HEK293 (cell line): ENCODE data around the gene PRKAG3.

Source experiments
- CTCF ChIP-seq: fragments of 450-650 bp; formaldehyde crosslinking; IDR thresholded peaks from 2 replicates; pipeline ENCODE4 v1.5.1; 2016; ENCODE audit warnings: missing biosample characterization, missing genetic modification characterization
- TCF7L2 ChIP-seq: IDR thresholded peaks from 2 replicates; pipeline ENCODE4 v1.6.1; 2011; ENCODE audit warnings: low read depth, mild to moderate bottlenecking, inconsistent platforms, low read length, moderate library complexity, borderline replicate concordance
- ZFP3 ChIP-seq: fragments of 450-650 bp; formaldehyde crosslinking; IDR thresholded peaks from 2 replicates; pipeline ENCODE4 v1.5.1; 2016; ENCODE audit warnings: low read depth, missing biosample characterization, missing genetic modification characterization
- ZNF274 ChIP-seq, 2 experiments: fragments of 200-500 bp in 1 of 2; fragments of 450-650 bp in 1 of 2; sonication (Bioruptor generic) in 1 of 2; formaldehyde crosslinking in 1 of 2; IDR thresholded peaks; 2 replicates each; pipeline versions ENCODE4 v1.5.1 to v1.6.1; 2014 to 2016; ENCODE audit warnings: borderline replicate concordance in 1 of 2, inconsistent platforms in 1 of 2, low read length in 1 of 2, missing biosample characterization in 1 of 2, missing genetic modification characterization in 1 of 2
- ZNF677 ChIP-seq: fragments of 450-650 bp; IDR thresholded peaks from 2 replicates; pipeline ENCODE4 v1.5.0; 2018; ENCODE audit warnings: missing biosample characterization, mild to moderate bottlenecking, missing genetic modification characterization, moderate library complexity
- ZNF768 ChIP-seq: fragments of 450-650 bp; formaldehyde crosslinking; IDR thresholded peaks from 2 replicates; pipeline ENCODE4 v1.5.1; 2018; ENCODE audit warnings: missing biosample characterization, mild to moderate bottlenecking, missing genetic modification characterization

- no peak for TF ChIP-seq ZNF677 (tag by site-specific recombination)
- TF ChIP-seq CTCF: no peak
- no peak for TF ChIP-seq ZNF274 (IDR thresholded peaks at IDR 0.05; ENCODE audit: low read length)
- TF ChIP-seq ZNF274 (tag by site-specific recombination; IDR thresholded peaks at IDR 0.05; ENCODE audit: borderline replicate concordance): no peak
- TF ChIP-seq ZFP3: no peak
- no peak for TF ChIP-seq ZNF768
- no peak for TF ChIP-seq TCF7L2
Measured at GRCh38 chr2:218804817-218805216, 26.8 kb downstream of the PRKAG3 start.
